Nephron (organoid): Measurements from ENCODE around the gene ZNRF2.

ENCODE experiments used
- H3K27ac Mint-ChIP-seq, 3 experiments: 2 replicates each; pipeline ENCODE4 v1.8.0; 2020; ENCODE audit warnings: mixed read lengths in 3 of 3, mild to moderate bottlenecking in 2 of 3, moderate library complexity in 1 of 3
- H3K27me3 Mint-ChIP-seq: 2 replicates; pipeline ENCODE4 v1.8.0; 2021; ENCODE audit warnings: low read depth, mild to moderate bottlenecking, moderate library complexity, mixed read lengths
- H3K36me3 Mint-ChIP-seq: 2 replicates; pipeline ENCODE4 v1.8.0; 2020; ENCODE audit warnings: low read depth, mixed read lengths
- H3K4me1 Mint-ChIP-seq: 2 replicates; pipeline ENCODE4 v1.8.0; 2020; ENCODE audit warnings: mixed read lengths
- H3K4me3 Mint-ChIP-seq, 3 experiments: 2 replicates each; pipeline ENCODE4 v1.8.0; 2020; ENCODE audit warnings: mild to moderate bottlenecking in 3 of 3, mixed read lengths in 3 of 3, moderate library complexity in 2 of 3
- H3K9me3 Mint-ChIP-seq: 2 replicates; pipeline ENCODE4 v1.8.0; 2020; ENCODE audit warnings: mixed read lengths
- CTCF ChIP-seq, 3 experiments: fragments of 200-600 bp; sonication (generic); IDR thresholded peaks; one replicate each; pipeline ENCODE4 v1.5.0; 2021; ENCODE audit warnings: antibody characterized with exemption in 3 of 3; ENCODE audit not compliant: unreplicated experiment in 3 of 3

ZNRF2 gene

GRCh38 chr7:30363778-30364563 is 79.6 kb downstream of the ZNRF2 start:
- Mint-ChIP-seq H3K36me3 (no peaks in the 10 kb centered on the region), H3K27me3 (no peaks in the 10 kb centered on the region), H3K27ac (no peak overlapping the region), H3K4me1 (peaks cover 21% of the 10 kb centered on the region), H3K9me3 (no peaks in the 10 kb centered on the region), H3K4me3 (no peak overlapping the region)
- TF ChIP-seq CTCF (IDR thresholded peaks at IDR 0.05; ENCODE audit: unreplicated experiment in 3 of 3): no peak

GRCh38 chr7:30364773-30365172 is 80.4 kb downstream of the ZNRF2 start:
- H3K9me3 Mint-ChIP-seq: no peaks in the 10 kb centered on the region
- no peaks in the 10 kb centered on the region for H3K27me3 Mint-ChIP-seq
- TF ChIP-seq CTCF (IDR thresholded peaks at IDR 0.05; ENCODE audit: unreplicated experiment in 3 of 3): no peak
- no peaks in the 10 kb centered on the region for H3K36me3 Mint-ChIP-seq
- H3K27ac Mint-ChIP-seq: no peak overlapping the region
- no peak overlapping the region for H3K4me3 Mint-ChIP-seq
- peaks cover 25% of the 10 kb centered on the region for H3K4me1 Mint-ChIP-seq

- no peaks in the 10 kb centered on the region for H3K27me3 Mint-ChIP-seq
- H3K4me1 Mint-ChIP-seq: peaks cover 25% of the 10 kb centered on the region
- H3K27ac Mint-ChIP-seq: no peak overlapping the region
- no peak overlapping the region for H3K4me3 Mint-ChIP-seq
- TF ChIP-seq CTCF (IDR thresholded peaks at IDR 0.05; ENCODE audit: unreplicated experiment in 3 of 3): no peak
- no peaks in the 10 kb centered on the region for H3K9me3 Mint-ChIP-seq
- H3K36me3 Mint-ChIP-seq: no peaks in the 10 kb centered on the region
Measured at GRCh38 chr7:30365621-30366020, 81.2 kb downstream of the ZNRF2 start.

- Mint-ChIP-seq H3K9me3 (no peaks in the 10 kb centered on the region), H3K27me3 (no peaks in the 10 kb centered on the region)
- TF ChIP-seq CTCF (IDR thresholded peaks at IDR 0.05; ENCODE audit: unreplicated experiment in 3 of 3): no peak
Measured at GRCh38 chr7:30366606-30367005, 82.2 kb downstream of the ZNRF2 start.

GRCh38 chr7:30367561-30367960 is 83.2 kb downstream of the ZNRF2 start:
- no peak for TF ChIP-seq CTCF (IDR thresholded peaks at IDR 0.05; ENCODE audit: unreplicated experiment in 3 of 3)
- Mint-ChIP-seq H3K9me3 (no peaks in the 10 kb centered on the region), H3K36me3 (peaks cover 5% of the 10 kb centered on the region), H3K27me3 (no peaks in the 10 kb centered on the region), H3K27ac (peak overlapping the region; percentile 20 to 78 (median 35)), H3K4me1 (peaks cover 25% of the 10 kb centered on the region), H3K4me3 (no peak overlapping the region)

More at GRCh38 chr7:30366606-30367005, 82.2 kb downstream of the ZNRF2 start:
- no peak overlapping the region for H3K4me3 Mint-ChIP-seq
- H3K4me1 Mint-ChIP-seq: peaks cover 25% of the 10 kb centered on the region
- no peak overlapping the region for H3K27ac Mint-ChIP-seq
- H3K36me3 Mint-ChIP-seq: peaks cover 4% of the 10 kb centered on the region

GRCh38 chr7:30369879-30370278 is 85.5 kb downstream of the ZNRF2 start:
- no peak for TF ChIP-seq CTCF (IDR thresholded peaks at IDR 0.05; ENCODE audit: unreplicated experiment in 3 of 3)
- Mint-ChIP-seq H3K27me3 (no peaks in the 10 kb centered on the region), H3K27ac (no peak overlapping the region), H3K4me3 (no peak overlapping the region), H3K9me3 (no peaks in the 10 kb centered on the region), H3K4me1 (peaks cover 25% of the 10 kb centered on the region), H3K36me3 (peaks cover 5% of the 10 kb centered on the region)
